ENCODE results near the gene TNFSF4. TPM values are rescaled to one million over a fixed set of nuclear protein-coding genes. Genes with fewer than 3 reads are reported as not detected.
A peak's percentile ranks its signal among the peaks of the same experiment; 100 is the strongest.

TNFSF4 gene
- total RNA-seq, 2 donors from 2014 or later = 0.44 to 1.1 TPM

- Histone ChIP-seq H3K9me3 (no peaks in the 10 kb centered on the region), H3K4me3 (no peak overlapping the region), H3K36me3 (no peaks in the 10 kb centered on the region), H3K27me3 (no peaks in the 10 kb centered on the region), H3K9ac (ENCODE audit: low read depth in 2 of 2, low read length in 2 of 2) (no peak overlapping the region), H3K4me1 (peaks cover 5% of the 10 kb centered on the region), H3K27ac (no peak overlapping the region)
- DNase-seq = peak; percentile 80
- intact Hi-C loops (cut with DNase I) = loop anchor here (10.0 kb wide), 1 partner anchor 66 kb away; no protein-coding TSS in a partner anchor
- TF ChIP-seq CTCF (IDR thresholded peaks at IDR 0.05) = no peak
These were observed 16.8 kb downstream of the TNFSF4 start for GRCh38 chr1:173190101-173190936.

- TF ChIP-seq CTCF (IDR thresholded peaks at IDR 0.05) = no peak
- Histone ChIP-seq H3K9ac (ENCODE audit: low read depth in 2 of 2, low read length in 2 of 2) (no peak overlapping the region), H3K36me3 (no peaks in the 10 kb centered on the region), H3K4me3 (no peak overlapping the region), H3K27ac (no peak overlapping the region), H3K27me3 (no peaks in the 10 kb centered on the region), H3K4me1 (peaks cover 5% of the 10 kb centered on the region), H3K9me3 (no peaks in the 10 kb centered on the region)
- intact Hi-C loops (cut with DNase I) = no loop called here
- DNase-seq = no peak
These were observed 19.4 kb downstream of the TNFSF4 start for GRCh38 chr1:173187671-173188237.

- no peak overlapping the region for H3K27ac ChIP-seq
- intact Hi-C loops (cut with DNase I) = no loop called here
- no peaks in the 10 kb centered on the region for H3K4me1 ChIP-seq
- no peak overlapping the region for H3K4me3 ChIP-seq
- DNase-seq = no peak
- no peak for TF ChIP-seq CTCF (IDR thresholded peaks at IDR 0.05)
- no peaks in the 10 kb centered on the region for H3K27me3 ChIP-seq
- no peak overlapping the region for H3K9ac ChIP-seq (ENCODE audit: low read depth in 2 of 2, low read length in 2 of 2)
- no peaks in the 10 kb centered on the region for H3K9me3 ChIP-seq
- H3K36me3 ChIP-seq = no peaks in the 10 kb centered on the region
These were observed 25.3 kb downstream of the TNFSF4 start for GRCh38 chr1:173181791-173182190.

- no peak overlapping the region for H3K9ac ChIP-seq (ENCODE audit: low read depth in 2 of 2, low read length in 2 of 2)
- no peaks in the 10 kb centered on the region for H3K9me3 ChIP-seq
- no peaks in the 10 kb centered on the region for H3K27me3 ChIP-seq
- TF ChIP-seq CTCF (IDR thresholded peaks at IDR 0.05) = no peak
- DNase-seq = no peak
- no peaks in the 10 kb centered on the region for H3K4me1 ChIP-seq
- no peak overlapping the region for H3K27ac ChIP-seq
- H3K4me3 ChIP-seq = no peak overlapping the region
- H3K36me3 ChIP-seq = no peaks in the 10 kb centered on the region
- intact Hi-C loops (cut with DNase I) = no loop called here
These were observed 30.9 kb downstream of the TNFSF4 start for GRCh38 chr1:173176246-173176645.

GRCh38 chr1:173175514-173176145, 31.5 kb downstream of the TNFSF4 start:
- H3K4me3 ChIP-seq = no peak overlapping the region
- H3K36me3 ChIP-seq = no peaks in the 10 kb centered on the region
- H3K27ac ChIP-seq = no peak overlapping the region
- no peaks in the 10 kb centered on the region for H3K27me3 ChIP-seq
- H3K9ac ChIP-seq (ENCODE audit: low read depth in 2 of 2, low read length in 2 of 2) = no peak overlapping the region
- no peaks in the 10 kb centered on the region for H3K4me1 ChIP-seq
- no peak for DNase-seq
- intact Hi-C loops (cut with DNase I) = no loop called here
- TF ChIP-seq CTCF (IDR thresholded peaks at IDR 0.05) = no peak
- H3K9me3 ChIP-seq = no peaks in the 10 kb centered on the region
